GOT3 (cell line): ENCODE results near the gene OCIAD2.
"Not testable (repeated sequence)": the region's sequence is repeated elsewhere in the genome, so short reads cannot be mapped to it uniquely, and the experiment has no call there.

Source experiments
- DNase-seq: peaks from one replicate; lab custom pipeline; 2025; ENCODE audit warnings: mixed read lengths; lab: John Stamatoyannopoulos, UW

Gene OCIAD2

DNA sequence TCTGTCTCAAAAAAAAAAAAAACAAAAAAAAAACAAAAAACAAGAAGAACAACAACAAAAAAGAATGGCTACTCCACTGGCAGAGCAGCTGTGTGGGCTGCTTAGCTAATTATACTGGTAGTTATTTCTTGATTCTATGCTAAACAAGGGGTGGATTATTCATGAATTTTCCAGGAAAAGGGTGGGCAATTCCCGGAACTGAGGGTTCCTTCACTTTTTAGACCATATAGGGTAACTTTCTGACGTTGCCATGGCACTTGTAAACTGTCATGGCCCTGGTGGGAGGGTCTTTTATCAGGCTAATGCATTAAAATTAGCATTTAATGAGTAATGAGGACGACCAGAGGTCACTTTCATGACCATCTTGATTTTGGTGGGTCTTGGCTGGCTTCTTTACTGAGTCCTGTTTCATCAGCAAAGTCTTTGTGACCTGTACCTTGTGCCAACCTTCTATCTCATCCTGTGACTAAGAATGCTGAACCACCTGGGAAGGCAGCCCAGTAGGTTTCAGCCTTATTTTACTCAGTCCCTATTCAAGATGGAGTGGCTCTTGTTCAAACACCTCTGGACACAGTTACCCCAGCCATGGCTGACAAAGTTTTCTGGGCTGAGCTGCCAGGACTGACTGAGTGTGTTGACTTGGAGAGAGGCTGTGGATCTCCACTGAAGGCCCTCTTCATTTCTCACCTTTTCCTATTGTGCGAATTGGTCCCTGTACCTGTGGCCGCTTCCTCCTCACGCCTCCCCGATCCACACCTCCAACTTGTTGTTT is 1.3 kb upstream of the OCIAD2 start:
- DNase-seq: no peak

DNA sequence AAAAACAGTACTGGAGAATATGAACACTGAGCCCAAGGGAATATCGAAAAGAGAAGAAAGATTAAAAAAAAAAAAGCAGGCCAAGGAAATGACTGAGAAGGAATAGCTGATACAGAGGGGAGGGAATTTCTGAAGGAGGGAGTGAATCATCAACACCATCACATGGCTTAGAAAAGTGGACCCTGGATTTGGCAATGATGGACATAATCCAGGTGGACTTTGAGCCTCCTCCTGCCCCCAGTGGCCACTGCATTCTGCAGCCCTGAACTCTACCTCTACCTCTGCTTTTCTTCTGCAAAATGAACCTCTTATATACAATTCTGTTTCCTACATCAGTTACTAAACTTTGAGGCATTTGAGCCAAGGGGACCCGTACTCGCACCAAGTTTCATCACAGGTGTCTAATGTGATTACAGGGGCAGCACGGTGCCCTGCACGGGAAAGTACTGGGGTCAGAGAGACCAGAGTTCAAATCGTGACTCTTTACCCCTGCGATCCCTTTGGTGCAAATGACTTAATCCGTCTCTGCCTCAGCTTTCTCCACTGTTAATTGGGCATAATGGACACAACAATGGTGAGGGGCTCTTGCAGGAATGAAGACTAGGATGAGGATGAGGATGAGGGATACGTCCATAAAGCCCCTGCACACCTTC is 1.1 kb downstream of the OCIAD2 start:
- no peak for DNase-seq

DNA sequence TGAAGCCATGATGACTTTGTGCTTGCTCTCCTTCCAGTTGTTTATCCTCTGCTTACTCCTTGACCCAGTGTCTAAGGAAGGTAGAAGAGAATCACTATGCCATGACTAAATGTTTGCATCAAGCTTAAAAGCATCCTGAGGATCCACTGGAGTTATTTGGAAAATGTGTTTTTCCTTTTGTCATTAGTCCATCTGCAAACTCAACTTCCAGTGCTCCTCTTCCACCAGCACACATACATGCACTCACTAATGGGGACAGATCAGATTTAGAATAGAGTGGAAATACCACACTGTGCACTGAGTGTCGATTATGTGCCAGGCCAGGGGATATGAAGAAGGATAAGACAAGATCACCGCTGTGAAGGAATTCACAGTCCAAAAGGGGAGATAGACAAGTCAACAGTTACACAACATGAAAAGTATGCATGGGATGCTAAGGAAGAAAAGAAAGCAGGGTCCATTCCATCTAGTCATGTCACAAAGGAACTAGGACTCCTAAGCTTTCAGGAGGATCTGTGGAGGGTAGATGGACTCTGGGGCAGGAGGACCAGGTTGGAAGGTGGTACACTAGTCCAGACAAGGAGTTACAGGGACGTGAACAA is 1.9 kb downstream of the OCIAD2 start:
- DNase-seq: no peak

DNA sequence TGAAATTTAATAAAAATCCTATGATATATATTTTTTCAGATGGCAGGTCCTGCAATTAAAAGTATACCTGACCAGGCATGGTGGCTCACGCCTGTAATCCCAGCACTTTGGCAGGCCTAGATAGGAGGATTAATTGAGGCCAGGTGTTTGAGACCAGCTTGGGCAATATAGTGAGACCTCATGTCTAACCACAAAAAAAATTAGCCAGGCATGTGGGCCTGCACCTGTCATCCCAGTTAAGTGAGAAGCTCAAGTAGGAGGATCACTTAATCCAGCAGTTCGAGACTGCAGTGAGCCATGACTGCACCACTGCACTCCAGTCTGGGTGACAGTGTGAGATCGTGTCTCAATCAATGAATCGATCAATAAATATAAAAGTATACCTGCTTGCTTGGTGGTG is 2.5 kb downstream of the OCIAD2 start:
- DNase-seq: no peak

DNA sequence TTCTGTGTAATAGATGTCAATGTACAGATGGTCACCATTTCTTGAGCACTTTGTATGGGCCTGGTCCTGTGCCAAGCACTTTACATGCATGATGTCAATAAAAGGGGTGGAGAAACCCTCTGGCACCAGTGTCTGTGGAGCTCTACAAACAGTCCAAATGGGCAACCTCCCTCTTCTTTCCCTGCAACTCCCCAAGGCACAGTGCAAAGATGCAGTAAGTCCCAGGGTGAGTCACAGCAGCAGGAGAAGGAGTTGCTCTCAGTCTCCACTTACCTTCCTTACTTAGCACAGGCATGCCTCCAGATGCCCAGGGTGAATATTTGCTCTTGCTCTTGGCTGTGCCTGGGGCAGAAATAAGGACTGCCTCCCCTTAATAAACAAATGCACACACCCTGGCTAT is 4.3 kb downstream of the OCIAD2 start:
- DNase-seq: no peak

DNA sequence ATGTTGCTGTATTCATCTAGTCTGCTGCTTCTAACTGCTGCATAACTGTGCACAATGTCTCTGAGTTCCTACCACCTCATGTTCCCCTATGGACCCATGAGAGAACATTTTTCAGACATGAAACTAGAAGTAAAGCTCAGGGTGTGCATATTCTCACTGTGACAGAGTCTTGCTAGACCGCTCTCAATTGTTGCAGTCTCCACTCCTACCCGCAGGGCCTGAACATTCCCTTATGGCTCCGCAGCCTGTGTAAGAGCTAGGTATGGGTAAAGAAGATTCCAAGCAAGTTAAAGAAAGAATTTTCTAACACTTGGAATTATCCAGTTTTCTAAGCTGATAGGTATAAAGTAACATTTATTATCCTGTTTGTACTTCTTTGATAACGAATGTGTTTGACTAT is 5.4 kb downstream of the OCIAD2 start:
- DNase-seq: no peak

DNA sequence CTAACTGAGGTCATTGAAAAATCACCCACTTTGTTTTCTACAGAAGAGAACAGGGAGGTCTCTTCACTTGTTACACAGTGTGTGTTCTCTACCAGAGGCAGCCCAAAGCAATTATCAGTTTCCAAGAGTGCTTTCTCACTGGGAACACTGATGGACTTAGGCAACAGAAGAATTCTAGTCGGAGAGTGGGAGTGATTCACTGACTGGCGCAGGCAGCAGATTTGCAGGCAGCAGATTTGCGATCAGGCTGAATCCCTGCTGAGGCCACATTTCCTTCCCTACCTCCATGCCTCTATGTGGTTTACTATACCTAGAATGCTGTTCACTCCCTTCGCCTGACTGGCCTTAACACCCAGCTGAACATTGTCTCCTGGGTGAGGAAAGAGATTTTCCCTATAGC is 6.6 kb downstream of the OCIAD2 start:
- no peak for DNase-seq

DNA sequence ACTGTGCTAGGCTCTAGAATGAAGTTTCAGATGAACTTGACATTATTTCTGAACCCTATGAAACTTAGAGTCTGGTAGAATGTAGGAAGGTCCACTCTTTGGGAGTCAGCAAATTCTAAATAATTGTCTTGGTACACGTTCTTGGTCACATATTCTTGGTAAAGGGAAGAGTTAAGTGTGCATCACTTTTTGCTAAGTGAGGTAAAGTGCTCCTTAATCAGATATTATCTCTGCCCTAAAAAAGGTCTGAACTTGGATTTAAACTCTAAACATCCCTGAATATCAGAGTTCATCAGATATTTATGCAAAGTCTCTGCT is 7.2 kb downstream of the OCIAD2 start:
- no peak for DNase-seq

DNA sequence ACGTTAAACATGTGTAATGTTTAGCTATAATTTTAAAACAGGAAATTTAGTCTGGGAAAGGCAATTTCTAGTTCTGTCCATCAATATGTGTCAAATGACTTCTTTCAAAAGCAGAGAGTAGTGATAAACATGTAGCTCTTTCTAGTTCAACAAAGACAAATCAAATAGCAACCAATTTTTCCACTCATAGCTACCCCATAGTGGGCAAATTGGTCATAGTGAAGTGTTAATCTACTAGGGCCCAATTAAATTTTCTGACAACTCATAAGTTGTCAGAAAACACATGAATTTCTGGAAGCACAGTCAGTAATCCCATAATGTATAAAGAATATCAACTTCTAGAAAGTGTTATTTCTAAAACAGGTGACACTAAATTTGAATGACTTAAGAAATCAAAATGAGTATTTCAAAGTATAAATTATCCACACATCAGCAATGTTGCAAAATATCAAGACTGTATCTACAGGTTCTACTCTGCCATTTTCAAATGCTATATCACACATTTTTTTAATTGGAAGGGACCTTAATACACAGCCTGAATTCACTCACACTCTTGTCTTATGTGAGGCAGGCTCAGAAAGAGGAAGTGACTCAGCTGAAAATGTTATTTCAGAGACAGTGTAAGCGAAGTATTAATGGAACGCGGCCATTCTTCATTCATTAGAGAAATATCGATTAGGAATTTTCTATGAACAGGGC is 7.7 kb downstream of the OCIAD2 start:
- no peak for DNase-seq

DNA sequence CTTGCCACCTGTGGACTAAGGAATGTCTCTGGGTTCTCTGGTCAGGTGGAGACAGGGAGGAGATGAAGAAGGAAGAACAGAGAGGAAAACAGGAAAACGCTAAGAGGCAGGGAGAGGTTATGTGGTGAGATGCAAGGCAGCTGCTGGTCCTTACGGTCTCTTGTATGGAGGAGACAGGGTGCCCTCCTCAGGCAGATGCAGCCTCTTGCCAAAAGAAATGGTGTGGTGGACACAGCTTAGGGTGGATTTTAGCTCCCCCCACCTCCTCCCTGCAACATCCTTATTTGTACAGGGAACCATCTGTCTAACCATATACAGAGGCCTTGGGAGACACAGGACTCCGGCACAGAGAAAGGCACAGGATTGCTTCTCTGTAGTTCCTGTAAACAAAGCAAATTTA is 9.7 kb downstream of the OCIAD2 start:
- no peak for DNase-seq

DNA sequence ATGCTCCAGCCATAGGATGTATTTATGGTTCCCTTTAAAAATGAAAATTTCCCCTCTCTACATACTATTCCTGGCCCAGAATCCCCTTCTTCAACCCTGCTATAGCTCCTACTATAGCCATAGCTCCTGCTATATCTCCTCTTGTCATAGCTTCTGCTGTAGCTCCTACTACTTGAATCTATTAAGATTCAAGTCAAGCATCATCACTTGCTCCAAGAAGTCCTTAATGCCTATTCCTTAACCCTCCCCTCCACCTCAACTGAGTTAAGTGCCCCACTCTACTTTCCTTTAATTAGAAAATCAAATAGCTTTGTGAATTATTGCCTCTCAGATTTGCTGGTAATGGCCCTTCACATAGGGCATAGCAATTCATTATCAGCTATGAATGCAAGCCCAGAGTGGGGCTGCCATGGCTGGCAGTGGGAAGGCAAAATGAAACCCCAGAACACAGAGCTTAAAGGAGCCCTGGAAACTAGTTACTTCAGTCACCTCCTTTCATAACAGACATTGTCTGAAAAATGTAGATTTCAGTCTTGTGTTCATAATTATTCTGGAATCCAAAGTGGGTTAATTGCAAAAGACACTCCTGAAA is 15.4 kb downstream of the OCIAD2 start:
- DNase-seq: no peak

DNA sequence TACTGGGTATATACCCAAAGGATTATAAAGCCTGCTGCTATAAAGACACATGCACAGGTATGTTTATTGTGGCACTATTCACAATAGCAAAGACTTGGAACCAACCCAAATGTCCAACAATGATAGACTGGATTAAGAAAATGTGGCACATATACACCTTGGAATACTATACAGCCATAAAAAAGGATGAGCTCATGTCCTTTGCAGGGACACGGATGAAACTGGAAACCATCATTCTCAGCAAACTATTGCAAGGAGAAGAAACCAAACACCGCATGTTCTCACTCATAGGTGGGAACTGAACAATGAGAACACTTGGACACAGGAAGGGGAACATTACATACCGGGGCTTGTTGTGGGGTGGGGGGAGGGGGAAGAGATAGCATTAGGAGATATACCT is 16.8 kb downstream of the OCIAD2 start:
- not testable (repeated sequence) for DNase-seq

DNA sequence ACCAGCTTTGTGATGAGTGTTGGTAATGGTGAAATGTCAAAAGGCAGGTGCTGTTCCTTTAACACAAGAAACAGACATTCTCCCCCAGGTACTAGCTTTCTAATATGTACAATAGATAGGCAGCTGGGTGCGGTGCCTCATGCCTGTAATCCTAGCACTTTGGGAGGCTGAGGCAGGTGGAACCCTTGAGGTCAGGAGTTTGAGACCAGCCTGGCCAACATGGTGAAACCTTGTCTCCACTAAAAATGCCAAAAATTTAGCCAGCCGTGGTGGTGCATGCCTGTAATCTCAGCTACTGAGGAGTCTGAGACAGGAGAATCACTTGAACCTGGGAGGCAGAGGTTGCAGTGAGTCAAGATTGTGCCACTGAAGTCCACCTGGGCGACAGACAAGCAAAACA is 24.9 kb downstream of the OCIAD2 start:
- DNase-seq: not testable (repeated sequence)

DNA sequence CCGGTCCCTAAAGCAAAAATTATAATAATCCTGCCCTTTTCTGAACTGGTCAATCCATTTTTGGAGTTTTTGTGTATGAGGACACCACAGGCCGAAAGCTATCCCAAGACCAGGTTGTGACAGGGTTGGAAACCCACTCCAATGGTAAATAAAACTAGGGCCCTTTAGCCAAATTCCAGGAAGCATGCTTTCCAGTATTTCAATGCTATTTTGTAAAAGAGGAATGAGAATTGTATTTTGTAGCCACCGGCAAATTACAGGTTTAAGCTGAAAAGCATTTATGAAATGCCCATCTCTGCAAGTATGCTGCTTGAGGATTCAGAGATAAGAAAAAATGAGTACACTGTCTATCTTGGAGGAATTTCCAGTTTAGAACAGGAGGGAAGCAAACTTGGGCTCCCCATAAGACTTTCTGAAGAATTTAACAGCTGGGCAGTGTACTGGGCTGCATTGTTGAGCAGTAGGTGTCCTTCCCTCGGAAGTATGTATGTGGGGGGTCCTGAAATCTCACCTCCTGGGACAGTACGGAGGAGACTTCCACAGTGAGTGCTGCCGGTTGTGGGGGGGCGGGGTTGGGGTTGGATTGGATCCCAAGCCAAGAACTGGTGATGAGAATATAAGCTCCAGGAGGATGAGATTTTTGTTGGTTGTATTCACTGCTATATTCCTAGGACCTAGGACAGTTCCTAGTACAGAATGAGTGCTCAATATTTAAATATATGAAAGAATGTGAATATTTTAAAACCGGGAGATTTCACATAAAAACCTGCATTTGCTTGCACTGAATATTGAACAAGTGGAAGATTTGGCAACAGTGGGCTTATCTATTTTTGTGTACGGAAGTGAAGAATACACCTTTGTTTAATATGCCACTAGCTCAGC is 26.8 kb downstream of the OCIAD2 start:
- DNase-seq: no peak

DNA sequence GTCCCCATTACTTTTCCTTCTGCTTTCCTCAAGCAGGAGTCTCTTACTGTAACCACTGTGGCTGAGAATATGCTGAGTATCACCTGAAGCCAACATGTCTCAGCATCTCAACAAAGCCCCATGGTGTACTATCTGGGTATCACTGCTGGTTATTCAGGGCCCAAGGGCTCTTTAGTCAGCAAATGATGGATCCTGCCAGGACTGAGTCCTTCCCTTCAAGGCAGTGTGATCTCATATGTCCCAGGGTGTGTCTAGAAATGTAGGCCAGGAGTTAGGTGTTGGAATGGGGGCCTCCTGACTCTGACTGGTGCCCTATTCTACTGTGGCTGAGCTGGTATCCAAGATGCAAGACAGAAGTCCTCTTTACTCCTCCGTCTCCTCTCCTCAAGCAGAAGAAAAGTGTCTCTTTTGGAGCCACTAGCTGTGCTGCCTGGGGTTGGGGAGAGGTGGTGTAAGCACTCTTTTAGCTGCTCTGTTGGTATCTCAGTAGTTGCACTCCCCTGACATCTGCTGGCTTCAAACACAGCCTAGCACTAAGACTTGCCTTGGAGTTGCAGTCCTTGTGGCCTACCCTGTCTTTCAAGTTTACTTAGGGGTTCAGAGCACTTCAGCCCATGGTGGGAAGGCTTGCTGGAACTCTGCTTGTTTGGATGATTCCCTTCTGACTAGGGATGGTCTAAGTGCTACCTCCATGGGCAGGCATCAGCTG is 28.6 kb downstream of the OCIAD2 start:
- DNase-seq: no peak

DNA sequence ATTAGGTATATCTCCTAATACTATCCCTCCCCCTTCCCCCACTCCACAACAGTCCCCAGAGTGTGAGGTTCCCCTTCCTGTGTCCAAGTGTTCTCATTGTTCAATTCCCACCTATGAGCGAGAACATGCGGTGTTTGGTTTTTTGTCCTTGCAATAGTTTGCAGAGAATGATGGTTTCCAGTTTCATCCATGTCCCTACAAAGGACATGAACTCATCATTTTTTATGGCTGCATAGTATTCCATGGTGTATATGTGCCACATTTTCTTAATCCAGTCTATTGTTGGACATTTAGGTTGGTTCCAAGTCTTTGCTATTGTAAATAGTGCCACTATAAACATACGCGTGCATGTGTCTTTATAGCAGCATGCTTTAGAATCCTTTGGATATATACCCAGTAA is 41.9 kb downstream of the OCIAD2 start:
- DNase-seq: not testable (repeated sequence)

DNA sequence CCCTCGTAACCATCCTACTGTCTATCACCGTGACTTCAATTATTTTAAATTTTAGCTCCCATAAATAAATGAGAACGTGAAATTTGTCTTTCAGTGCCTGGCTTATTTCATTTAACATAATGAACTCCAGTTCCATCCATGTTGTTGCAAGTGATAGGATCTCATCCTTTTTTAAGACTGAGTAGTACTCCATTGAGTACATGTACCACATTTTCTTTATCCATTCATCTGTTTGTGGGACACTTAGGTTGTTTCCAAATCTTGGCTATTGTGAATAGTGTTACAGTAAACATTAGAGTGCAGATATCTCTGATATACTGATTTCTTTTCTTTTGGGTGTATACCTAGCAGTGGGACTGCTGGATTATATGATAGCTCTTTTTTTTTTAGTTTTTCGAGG is 42.8 kb downstream of the OCIAD2 start:
- no peak for DNase-seq

DNA sequence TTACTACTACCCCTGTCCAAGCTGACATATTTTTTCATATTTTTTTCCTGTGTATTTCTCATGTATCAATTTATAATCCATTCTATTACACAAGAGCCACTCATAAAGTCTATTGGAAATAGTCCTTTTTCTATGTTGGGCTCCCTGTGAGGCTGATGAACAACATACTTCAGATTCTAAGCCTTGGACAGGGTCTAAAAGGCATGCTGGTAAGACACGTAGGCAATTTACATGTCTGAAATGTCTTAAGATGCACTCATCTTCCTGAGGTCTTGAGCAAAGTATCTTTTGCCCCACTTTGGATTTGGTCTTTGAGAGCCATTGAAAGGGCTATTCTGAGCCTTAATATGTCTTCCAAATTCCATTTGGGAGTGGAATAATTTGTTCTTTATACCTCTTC is 43.9 kb downstream of the OCIAD2 start:
- DNase-seq: no peak

DNA sequence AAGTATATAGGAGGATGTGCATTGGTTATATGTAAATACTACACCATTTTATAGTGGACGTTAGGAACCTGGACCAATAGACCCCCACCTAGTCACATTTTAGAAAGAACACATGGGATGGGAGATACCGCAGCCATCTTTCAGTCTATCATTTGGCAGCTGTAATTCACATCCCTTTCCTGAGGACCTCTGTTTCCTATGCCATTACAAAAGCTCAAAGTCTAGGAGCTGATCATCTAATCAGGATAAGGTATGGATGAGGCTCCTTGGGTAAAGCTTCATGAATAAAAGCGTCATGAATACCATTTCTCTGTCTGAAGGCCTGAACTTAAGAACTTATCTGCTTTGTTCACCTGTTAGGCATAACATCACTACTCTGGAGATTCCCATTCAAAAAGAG is 44.5 kb downstream of the OCIAD2 start:
- no peak for DNase-seq

DNA sequence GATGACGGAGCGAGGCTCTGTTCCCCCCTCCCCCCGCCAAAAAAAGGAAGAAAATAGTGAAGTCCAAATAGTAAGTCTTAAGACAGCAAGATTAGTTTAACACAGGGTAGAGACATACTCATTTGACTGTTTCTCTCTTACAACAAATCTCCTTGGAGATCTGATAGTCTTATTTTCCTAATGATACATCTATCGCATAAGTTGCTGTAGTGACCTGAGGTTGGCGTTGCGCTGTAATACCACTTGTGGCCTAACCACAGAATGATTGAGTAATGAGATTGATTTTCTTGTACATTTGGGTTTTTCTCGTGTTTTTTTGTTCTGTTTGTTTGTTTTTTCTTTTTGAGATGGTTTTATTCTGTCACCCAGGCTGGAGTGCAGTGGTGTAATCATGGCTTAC is 48.4 kb downstream of the OCIAD2 start:
- DNase-seq: no peak

DNA sequence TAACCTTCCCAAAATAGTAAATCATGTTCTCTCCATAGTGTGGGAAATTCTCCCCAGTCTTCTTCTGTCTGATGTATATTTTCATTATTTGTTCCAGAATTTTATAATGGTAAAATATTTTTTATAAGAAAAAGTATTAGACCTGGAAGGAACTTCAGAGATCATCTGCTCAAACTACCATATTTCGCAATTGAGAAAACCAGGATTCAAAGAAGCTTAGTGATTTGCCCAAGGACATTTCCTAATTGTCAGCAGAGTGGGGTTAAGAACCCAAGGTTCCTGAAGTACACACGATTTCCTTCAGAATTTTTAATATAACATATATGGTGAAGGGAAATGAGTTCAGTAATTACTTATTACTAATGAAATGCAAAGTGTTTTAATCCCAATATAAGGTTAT is 51.6 kb downstream of the OCIAD2 start:
- DNase-seq: no peak
